Eye (tissue), 1 donor: ENCODE results near the gene SMIM26.
A peak's percentile ranks its signal among the peaks of the same experiment; 100 is the strongest.
"Not testable (repeated sequence)": the region's sequence is repeated elsewhere in the genome, so short reads cannot be mapped to it uniquely, and the experiment has no call there.

ENCODE experiments used
- DNase-seq: peaks from one replicate; pipeline ENCODE4 v3.0.0-alpha.2; 2015

The SMIM26 gene

GRCh38 chr20:18566892-18567738 lies at the start of gene SMIM26:
SMIM26 (plus strand) TSS chr20:18567432; CDS start chr20:18567479, 47 bp downstream.
- DNase-seq, result peak; percentile 97

DNA sequence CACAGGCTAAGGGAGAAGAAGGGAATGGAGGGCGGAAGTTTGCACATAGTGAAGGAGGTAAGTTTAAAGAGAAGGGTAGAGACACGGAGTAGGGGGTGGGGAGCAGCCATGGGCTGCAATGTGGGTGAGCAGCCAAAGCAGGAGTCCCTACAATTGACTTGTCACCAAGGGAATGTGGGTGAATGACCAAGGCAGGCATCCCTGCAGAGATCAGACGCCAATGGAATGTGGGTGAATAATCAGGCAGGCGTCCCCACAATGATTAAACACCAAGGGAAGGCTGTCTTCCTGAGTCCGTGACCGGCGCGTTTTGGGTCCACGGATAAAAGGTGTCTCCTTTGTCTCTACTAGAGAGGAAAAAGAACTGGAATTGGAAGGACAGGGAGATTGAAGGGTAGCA lies 45.2 kb upstream of the SMIM26 start:
- not testable (repeated sequence) for DNase-seq

GRCh38 chr20:18523066-18523465 lies 44.2 kb upstream of the SMIM26 start:
- no peak for DNase-seq

DNA sequence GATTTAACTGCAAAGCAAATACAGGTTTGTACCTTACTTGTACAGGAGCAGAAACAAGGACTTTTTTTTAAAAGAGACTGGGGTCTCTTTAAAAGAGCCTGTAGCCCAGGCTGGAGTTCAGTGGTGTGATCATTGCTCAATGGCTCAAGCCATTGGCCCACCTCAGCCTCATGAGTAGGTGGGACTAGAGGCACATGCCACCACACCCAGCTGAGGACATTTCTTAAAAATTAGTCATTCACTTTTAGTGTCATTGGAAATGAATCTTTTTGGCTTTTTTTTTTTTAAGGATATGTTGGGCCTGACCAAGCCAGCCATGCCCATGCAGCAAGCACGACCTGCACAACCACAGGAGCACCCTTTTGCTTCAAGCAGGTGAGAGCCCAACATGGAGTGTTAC lies 42.6 kb upstream of the SMIM26 start:
- DNase-seq, result no peak

DNA sequence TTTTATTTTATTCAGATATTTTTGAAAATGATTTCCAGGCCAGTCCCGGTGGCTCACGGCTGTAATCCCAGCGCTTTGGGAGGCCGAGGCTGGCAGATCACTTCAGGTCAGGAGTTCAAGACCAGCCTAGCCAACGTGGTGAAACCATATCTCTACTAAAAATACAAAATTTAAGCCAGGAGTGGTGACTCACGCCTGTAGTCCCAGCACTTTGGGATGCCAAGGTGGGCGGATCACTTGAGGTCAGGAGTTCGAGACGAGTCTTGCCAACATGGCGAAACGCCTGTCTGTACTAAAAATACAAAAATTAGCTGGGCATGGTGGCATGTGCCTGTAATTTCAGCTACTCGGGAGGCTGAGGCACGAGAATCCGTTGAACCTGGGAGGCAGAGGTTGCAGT lies 40.5 kb upstream of the SMIM26 start:
- DNase-seq, result not testable (repeated sequence)

- no peak for DNase-seq
Measured at GRCh38 chr20:18527339-18527738, 39.9 kb upstream of the SMIM26 start.

DNA sequence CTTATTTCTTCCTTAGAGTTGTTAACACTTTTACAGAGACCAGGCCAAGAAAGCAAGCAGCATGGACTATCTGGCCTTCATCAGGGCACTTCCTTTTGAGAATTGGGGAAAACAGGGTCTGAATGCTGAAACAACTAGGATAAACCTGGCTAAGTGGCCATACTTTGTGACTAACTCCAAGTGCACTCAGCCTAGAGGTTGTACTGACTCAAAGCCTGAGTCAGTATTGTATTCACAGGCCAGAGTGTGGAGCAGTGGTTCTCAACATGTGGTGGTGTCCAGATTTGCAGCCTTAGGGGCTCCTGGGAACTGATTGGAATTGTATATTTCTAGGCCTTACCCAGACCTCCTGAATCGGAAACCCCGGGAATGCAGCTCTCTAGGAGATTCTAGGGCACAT lies 39.4 kb upstream of the SMIM26 start:
- DNase-seq, result no peak

DNA sequence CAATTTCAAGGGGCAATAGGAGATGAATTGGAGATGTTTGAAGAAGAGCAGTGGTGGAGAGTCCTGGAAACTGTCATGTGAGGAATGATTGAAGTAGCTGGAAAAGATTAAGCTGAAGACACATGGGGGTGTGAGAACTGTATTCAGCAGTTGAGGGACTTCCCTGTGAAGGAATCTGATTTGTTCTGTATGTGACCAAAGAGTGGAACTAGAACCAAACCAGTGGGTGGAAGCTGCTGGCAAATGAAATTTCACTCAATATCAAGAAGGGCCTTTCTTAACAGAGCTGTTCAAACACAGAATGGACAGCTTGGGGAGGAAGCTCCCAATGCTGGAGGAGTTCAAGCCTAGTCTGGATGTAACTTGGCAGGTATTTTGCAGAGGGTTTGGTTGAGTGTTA lies 38.2 kb upstream of the SMIM26 start:
- DNase-seq, result no peak

- DNase-seq, result no peak
Measured at GRCh38 chr20:18532626-18533025, 34.6 kb upstream of the SMIM26 start.

GRCh38 chr20:18533491-18533890 lies 33.7 kb upstream of the SMIM26 start:
- DNase-seq, result no peak

- DNase-seq, result no peak
Measured at GRCh38 chr20:18533978-18534644, 33.1 kb upstream of the SMIM26 start.

GRCh38 chr20:18537651-18538050 lies 29.6 kb upstream of the SMIM26 start:
- no peak for DNase-seq

GRCh38 chr20:18541741-18542140 lies 25.5 kb upstream of the SMIM26 start:
- no peak for DNase-seq

- DNase-seq, result no peak
Measured at GRCh38 chr20:18543216-18543615, 24.0 kb upstream of the SMIM26 start.

GRCh38 chr20:18543932-18544331 lies 23.3 kb upstream of the SMIM26 start:
- no peak for DNase-seq

DNA sequence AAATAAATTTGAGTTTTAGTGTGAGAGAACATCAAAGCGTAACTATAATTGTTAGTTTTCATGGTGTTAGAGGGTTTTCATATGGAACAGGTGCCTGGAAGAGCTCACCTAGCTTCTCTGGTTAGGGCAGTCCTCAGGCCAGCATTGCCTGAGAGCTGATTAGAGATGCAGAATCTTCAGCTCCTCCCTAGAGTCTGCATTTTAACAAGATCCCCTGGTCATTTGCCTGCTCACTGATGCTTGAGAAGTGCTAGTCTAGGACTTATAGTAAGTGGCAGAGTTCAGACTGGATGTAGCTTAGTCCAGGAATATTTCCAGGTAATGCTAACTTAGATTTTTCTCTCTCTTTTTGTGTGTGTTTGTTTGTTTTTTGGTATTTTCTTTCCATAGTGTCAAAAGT lies 21.7 kb upstream of the SMIM26 start:
- no peak for DNase-seq

GRCh38 chr20:18548465-18548864 lies 18.8 kb upstream of the SMIM26 start:
- DNase-seq, result no peak

GRCh38 chr20:18553746-18554145 lies 13.5 kb upstream of the SMIM26 start:
- no peak for DNase-seq

DNA sequence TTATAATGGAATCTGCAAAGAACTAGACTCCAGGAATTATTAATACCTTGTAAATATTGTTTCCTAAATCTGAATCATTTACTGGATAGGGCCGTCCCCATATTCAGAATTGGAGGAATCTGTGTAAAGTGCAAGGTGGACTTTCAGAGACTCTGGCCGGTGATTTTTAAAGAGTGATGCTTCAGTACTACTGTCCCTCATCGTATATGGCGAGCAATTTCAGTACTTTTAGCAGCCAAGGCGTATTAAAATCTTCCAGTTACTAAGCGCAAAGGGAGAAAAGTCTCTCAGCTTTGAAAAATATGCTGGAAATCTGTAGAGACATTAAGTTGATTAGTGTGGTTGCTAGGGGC lies 483 bp downstream of the SMIM26 start:
- no peak for DNase-seq

DNA sequence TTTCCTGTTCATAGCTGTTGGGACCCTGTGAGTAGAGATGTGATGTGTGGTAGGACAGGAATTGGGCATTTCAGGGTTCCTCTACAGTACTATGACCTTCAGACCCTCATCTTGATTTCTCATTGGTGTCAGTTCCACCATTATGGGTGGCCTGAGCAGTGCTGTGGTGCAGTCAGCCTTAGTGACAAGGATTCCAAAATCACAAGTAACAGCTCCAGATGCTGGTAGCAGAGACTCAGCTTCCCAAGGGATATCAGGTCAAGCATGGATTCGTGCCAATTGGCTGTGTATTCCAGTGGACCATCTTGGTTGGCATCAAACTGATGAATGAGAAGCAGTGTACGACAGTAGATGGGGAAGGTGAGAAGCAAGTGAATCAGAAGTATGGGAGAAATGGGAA lies 3.8 kb downstream of the SMIM26 start:
- no peak for DNase-seq

DNA sequence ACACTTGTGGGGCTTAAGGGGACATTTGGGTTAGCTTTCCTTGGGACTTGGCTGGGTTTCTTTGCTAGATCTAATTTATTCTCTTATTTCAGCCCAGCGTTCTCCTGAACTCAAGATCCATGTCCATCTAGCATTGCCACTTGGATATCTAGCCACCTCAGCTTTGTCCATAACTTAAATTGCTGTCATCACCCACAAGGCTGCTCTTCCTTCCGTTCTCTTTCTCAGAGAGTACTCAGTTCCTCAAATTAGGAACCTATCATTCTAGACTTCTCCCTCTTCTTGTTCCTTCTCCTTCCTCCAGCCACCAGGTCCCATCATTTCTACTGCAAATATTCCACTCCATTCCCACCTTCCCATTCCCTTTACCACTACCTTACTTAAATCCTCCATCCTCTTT lies 4.3 kb downstream of the SMIM26 start:
- no peak for DNase-seq

DNA sequence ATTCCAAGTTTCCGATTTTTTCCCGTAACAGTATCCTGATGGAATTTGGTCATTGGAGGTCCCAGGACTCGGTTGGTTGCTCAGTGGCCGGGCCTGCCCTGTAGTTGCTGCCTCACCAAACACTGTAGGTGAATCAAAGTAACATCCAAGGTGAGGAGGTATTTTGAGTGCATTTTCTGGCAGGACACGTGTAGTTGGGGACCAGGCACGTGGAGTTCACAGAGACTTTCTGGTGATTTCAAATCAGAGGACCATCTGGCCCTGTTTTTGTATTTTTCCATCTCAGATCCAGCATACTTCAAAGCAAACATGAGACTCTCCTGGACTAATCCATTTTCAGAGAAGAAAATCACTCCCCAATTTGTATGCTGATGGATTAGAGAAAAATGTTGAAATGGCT lies 10.7 kb downstream of the SMIM26 start:
- no peak for DNase-seq

GRCh38 chr20:18578581-18578980 lies 11.3 kb downstream of the SMIM26 start:
- no peak for DNase-seq

- no peak for DNase-seq
Measured at GRCh38 chr20:18580012-18580411, 12.8 kb downstream of the SMIM26 start.

DNA sequence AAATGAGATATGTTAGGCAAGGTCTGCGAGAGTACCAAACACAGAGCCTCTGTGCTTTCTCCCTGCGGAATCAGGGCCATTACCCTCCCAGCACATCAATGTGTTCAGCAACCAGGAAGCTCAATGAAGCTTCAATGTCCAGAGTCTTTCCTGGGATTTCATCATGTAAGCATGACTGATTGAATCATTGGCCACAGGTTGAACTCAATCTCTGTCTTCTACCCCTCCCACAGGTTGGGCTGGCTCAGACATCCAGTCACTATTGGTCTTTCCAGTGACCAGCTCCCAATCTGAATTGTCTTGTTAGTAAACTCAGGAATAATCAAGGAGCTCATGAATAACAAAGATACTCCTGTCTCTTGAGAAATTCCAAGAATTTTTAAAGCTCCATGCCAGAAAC lies 17.9 kb downstream of the SMIM26 start:
- DNase-seq, result no peak
